HEK293 (cell line): Measurements from ENCODE around the gene HTR6.

Source experiments
- AEBP2 ChIP-seq: fragments of 450-650 bp; formaldehyde crosslinking; IDR thresholded peaks from 2 replicates; pipeline ENCODE4 v1.5.1; 2016; ENCODE audit warnings: missing biosample characterization, missing genetic modification characterization, borderline replicate concordance
- ATF2 ChIP-seq: fragments of 450-650 bp; formaldehyde crosslinking; IDR thresholded peaks from 2 replicates; pipeline ENCODE4 v1.5.1; 2016; ENCODE audit warnings: missing biosample characterization, missing genetic modification characterization, low read depth
- CTCF ChIP-seq: fragments of 450-650 bp; formaldehyde crosslinking; IDR thresholded peaks from 2 replicates; pipeline ENCODE4 v1.5.1; 2016; ENCODE audit warnings: missing biosample characterization, missing genetic modification characterization
- SETDB1 ChIP-seq: IDR thresholded peaks from one replicate; pipeline ENCODE4 v1.6.1; 2017; ENCODE audit warnings: mild to moderate bottlenecking, low read length, moderate library complexity, mixed read lengths; ENCODE audit not compliant: insufficient read length
- SP2 ChIP-seq: fragments of 450-650 bp; formaldehyde crosslinking; IDR thresholded peaks from 2 replicates; pipeline ENCODE4 v1.5.1; 2016; ENCODE audit warnings: missing biosample characterization, missing genetic modification characterization
- ZNF221 ChIP-seq: fragments of 450-650 bp; formaldehyde crosslinking; IDR thresholded peaks from 2 replicates; pipeline ENCODE4 v1.5.1; 2017; ENCODE audit warnings: missing biosample characterization, missing genetic modification characterization, borderline replicate concordance
- ZNF274 ChIP-seq, 2 experiments: fragments of 200-500 bp in 1 of 2; fragments of 450-650 bp in 1 of 2; sonication (Bioruptor generic) in 1 of 2; formaldehyde crosslinking in 1 of 2; IDR thresholded peaks; 2 replicates each; pipeline versions ENCODE4 v1.5.1 to v1.6.1; 2014 to 2016; ENCODE audit warnings: borderline replicate concordance in 1 of 2, inconsistent platforms in 1 of 2, low read length in 1 of 2, missing biosample characterization in 1 of 2, missing genetic modification characterization in 1 of 2
- ZNF292 ChIP-seq: fragments of 450-650 bp; formaldehyde crosslinking; IDR thresholded peaks from 2 replicates; pipeline ENCODE4 v1.5.1; 2016; ENCODE audit warnings: low read depth, missing biosample characterization, missing genetic modification characterization, borderline replicate concordance
- ZNF302 ChIP-seq: fragments of 450-650 bp; formaldehyde crosslinking; IDR thresholded peaks from 2 replicates; pipeline ENCODE4 v1.5.1; 2016; ENCODE audit warnings: missing biosample characterization, missing genetic modification characterization, low read depth
- ZNF335 ChIP-seq: fragments of 450-650 bp; formaldehyde crosslinking; conservative IDR thresholded peaks from 2 replicates; pipeline ENCODE4 v1.5.1; 2016; ENCODE audit warnings: missing biosample characterization, missing genetic modification characterization
- ZNF639 ChIP-seq: fragments of 450-650 bp; formaldehyde crosslinking; IDR thresholded peaks from 2 replicates; pipeline ENCODE4 v1.5.1; 2016; ENCODE audit warnings: missing biosample characterization, missing genetic modification characterization
- ZNF791 ChIP-seq: fragments of 450-650 bp; formaldehyde crosslinking; IDR thresholded peaks from 2 replicates; pipeline ENCODE4 v1.5.1; 2016; ENCODE audit warnings: missing biosample characterization, missing genetic modification characterization
- ZSCAN4 ChIP-seq: fragments of 450-650 bp; formaldehyde crosslinking; IDR thresholded peaks from 2 replicates; pipeline ENCODE4 v1.5.1; 2017; ENCODE audit warnings: missing biosample characterization, missing genetic modification characterization

- TF ChIP-seq CTCF (tag by site-specific recombination) (no peak), ZNF274 (IDR thresholded peaks at IDR 0.05; ENCODE audit: low read length) (no peak), ZNF274 (tag by site-specific recombination; IDR thresholded peaks at IDR 0.05; ENCODE audit: borderline replicate concordance) (no peak), ZNF639 (no peak), ZNF791 (tag by site-specific recombination) (no peak), SP2 (tag by site-specific recombination) (no peak), AEBP2 (tag by site-specific recombination) (no peak), SETDB1 (no peak), ZNF221 (no peak), ZNF292 (tag by site-specific recombination) (no peak), ZNF335 (tag by site-specific recombination) (no peak), ATF2 (tag by site-specific recombination) (no peak), ZNF302 (tag by site-specific recombination) (no peak), ZSCAN4 (tag by site-specific recombination) (no peak)
Observed at GRCh38 chr1:19621274-19621950, 43.3 kb upstream of the HTR6 start.
